Measurements from ENCODE around the gene FBXO24. TPM values are rescaled to one million over a fixed set of nuclear protein-coding genes. Genes with fewer than 3 reads are reported as not detected.

FBXO24 gene
- polyA plus RNA-seq, 1 of the 3 experiments (the other 2 are of a cell fraction): 0.94 TPM

DNA sequence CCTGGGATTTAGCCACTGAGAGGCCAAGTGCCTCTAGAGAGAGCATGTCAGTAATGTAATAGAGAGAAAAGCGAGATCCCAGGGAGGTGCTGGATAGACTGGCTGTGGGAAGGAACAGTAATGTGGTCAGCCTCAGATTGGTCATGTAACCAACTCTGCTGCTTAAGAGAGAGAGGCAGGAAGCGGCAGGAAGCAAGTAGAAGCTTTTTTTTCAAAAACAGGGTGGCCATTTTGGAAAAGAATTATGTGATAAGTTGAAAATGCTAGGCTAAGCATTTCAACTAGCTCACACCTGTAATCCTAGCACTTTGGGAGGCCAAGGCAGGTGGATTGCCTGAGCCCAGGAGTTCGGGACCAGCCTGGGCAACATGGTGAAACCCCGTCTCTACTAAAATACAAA is 12.3 kb downstream of the FBXO24 start:
- no peaks in the 10 kb centered on the region for H3K27me3 ChIP-seq (ENCODE audit: insufficient read depth)
- H4K20me1 ChIP-seq (ENCODE audit: insufficient read depth): no peaks in the 10 kb centered on the region
- H3K9ac ChIP-seq: no peak overlapping the region
- ChIA-PET POLR2A (interaction anchor here (3.1 kb wide), 1 partner anchor 12 kb away, joined by 10 read pairs; the partner anchor contains the start of genes FBXO24 and LRCH4), CTCF (interaction anchor here (1.0 to 1.7 kb wide), 4 partner anchors 10 to 93 kb away, joined by 3 to 10 read pairs (median 4); no protein-coding TSS in a partner anchor)
- H3K4me3 ChIP-seq (ENCODE audit: low read depth in 2 of 2, low read length in 1 of 2): no peak overlapping the region
- H3K4me2 ChIP-seq: no peak overlapping the region
- peaks cover 14% of the 10 kb centered on the region; the same call in 1 of the 2 replicates for H3K79me2 ChIP-seq (ENCODE audit: insufficient read depth)
- no peak overlapping the region for H3K27ac ChIP-seq (ENCODE audit: low read depth in 2 of 2, low read length in 1 of 2)
- TF ChIP-seq CTCF (IDR thresholded peaks at IDR 0.05): no peak
- peaks cover 10 to 18% of the 10 kb centered on the region in 2 experiments; a peak in 3 of 4 replicates for H3K4me1 ChIP-seq (ENCODE audit: control insufficient read depth in 1 of 2, insufficient read depth in 2 of 2, low read depth in 1 of 2, low read length in 1 of 2)
- no peaks in the 10 kb centered on the region for H3K9me2 ChIP-seq
- peaks cover 2% of the 10 kb centered on the region for H3F3A ChIP-seq (replicated peaks; ENCODE audit: insufficient read depth)
- 91% methylated on average over 4 of the region's 4 CpGs for WGBS (ENCODE audit: low lambda C conversion rate)
- no peaks in the 10 kb centered on the region for H3K9me3 ChIP-seq
- H3K36me3 ChIP-seq (replicated peaks in 1 of 2; ENCODE audit: control insufficient read depth in 1 of 2, insufficient read depth in 2 of 2, low read length in 1 of 2): no peaks in the 10 kb centered on the region
- DNase-seq: no peak
- peak overlapping the region; percentile 54; the same call in 1 of the 2 replicates for H2AFZ ChIP-seq (ENCODE audit: low read depth)

- DNase-seq: peak; percentile 51
- H3K79me2 ChIP-seq (ENCODE audit: insufficient read depth): peaks cover 18% of the 10 kb centered on the region
- H3K9me3 ChIP-seq: no peaks in the 10 kb centered on the region
- no peak overlapping the region for H3K4me2 ChIP-seq
- H3K9me2 ChIP-seq: no peaks in the 10 kb centered on the region
- H2AFZ ChIP-seq (ENCODE audit: low read depth): no peak overlapping the region
- no peak for TF ChIP-seq TAF1 (IDR thresholded peaks at IDR 0.05; ENCODE audit: borderline replicate concordance, low read depth, low read length)
- H3K27ac ChIP-seq (ENCODE audit: low read depth in 2 of 2, low read length in 1 of 2): peak overlapping the region in 1 of 2 experiments; percentile 32; a peak in 1 of 4 replicates
- H3K4me3 ChIP-seq (ENCODE audit: low read depth in 2 of 2, low read length in 1 of 2): no peak overlapping the region
- H3K4me1 ChIP-seq (ENCODE audit: control insufficient read depth in 1 of 2, insufficient read depth in 2 of 2, low read depth in 1 of 2, low read length in 1 of 2): peaks cover 10 to 21% of the 10 kb centered on the region in 2 experiments; a peak in 3 of 4 replicates
- H3K36me3 ChIP-seq (replicated peaks in 1 of 2; ENCODE audit: control insufficient read depth in 1 of 2, insufficient read depth in 2 of 2, low read length in 1 of 2): peaks cover under 1 to 2% of the 10 kb centered on the region in 2 experiments
- POLR2A ChIA-PET: interaction anchor here (0.5 kb wide), 1 partner anchor 11 kb away, joined by 3 read pairs; no protein-coding TSS in a partner anchor
- peaks cover 7% of the 10 kb centered on the region for H3F3A ChIP-seq (replicated peaks; ENCODE audit: insufficient read depth)
- CTCF ChIA-PET: interaction anchor here (0.7 to 2.0 kb wide), 6 partner anchors 9 to 117 kb away, joined by 3 to 10 read pairs (median 4); no protein-coding TSS in a partner anchor
- WGBS (ENCODE audit: low lambda C conversion rate): 82% methylated on average over 16 of the region's 18 CpGs
- no peaks in the 10 kb centered on the region for H4K20me1 ChIP-seq (ENCODE audit: insufficient read depth)
- no peak overlapping the region for H3K9ac ChIP-seq
- H3K27me3 ChIP-seq (ENCODE audit: insufficient read depth): no peaks in the 10 kb centered on the region
These were observed 14.0 kb downstream of the FBXO24 start for GRCh38 chr7:100599911-100600729.

GRCh38 chr7:100600730-100601038 is 14.6 kb downstream of the FBXO24 start:
- Histone ChIP-seq H2AFZ (ENCODE audit: low read depth) (no peak overlapping the region), H3K4me1 (ENCODE audit: control insufficient read depth in 1 of 2, insufficient read depth in 2 of 2, low read depth in 1 of 2, low read length in 1 of 2) (peaks cover 10 to 25% of the 10 kb centered on the region in 2 experiments; a peak in 3 of 4 replicates), H3K79me2 (ENCODE audit: insufficient read depth) (peaks cover 18% of the 10 kb centered on the region), H3K4me2 (no peak overlapping the region), H4K20me1 (ENCODE audit: insufficient read depth) (no peaks in the 10 kb centered on the region), H3K27me3 (ENCODE audit: insufficient read depth) (no peaks in the 10 kb centered on the region), H3K9me2 (no peaks in the 10 kb centered on the region), H3F3A (replicated peaks; ENCODE audit: insufficient read depth) (peaks cover 8% of the 10 kb centered on the region), H3K4me3 (ENCODE audit: low read depth in 2 of 2, low read length in 1 of 2) (no peak overlapping the region), H3K36me3 (replicated peaks in 1 of 2; ENCODE audit: control insufficient read depth in 1 of 2, insufficient read depth in 2 of 2, low read length in 1 of 2) (peaks cover 6 to 8% of the 10 kb centered on the region in 2 experiments), H3K9ac (no peak overlapping the region), H3K27ac (ENCODE audit: low read depth in 2 of 2, low read length in 1 of 2) (peak overlapping the region in 1 of 2 experiments; percentile 32; a peak in 1 of 4 replicates), H3K9me3 (no peaks in the 10 kb centered on the region)
- TF ChIP-seq TCF12 (IDR thresholded peaks at IDR 0.05) (no peak), CTCF (IDR thresholded peaks at IDR 0.05) (no peak), SMC3 (IDR thresholded peaks at IDR 0.05; ENCODE audit: low read depth, low read length) (no peak), NRF1 (IDR thresholded peaks at IDR 0.05; ENCODE audit: low read depth, low read length) (no peak)
- TF ChIP-seq, protein P1, sequence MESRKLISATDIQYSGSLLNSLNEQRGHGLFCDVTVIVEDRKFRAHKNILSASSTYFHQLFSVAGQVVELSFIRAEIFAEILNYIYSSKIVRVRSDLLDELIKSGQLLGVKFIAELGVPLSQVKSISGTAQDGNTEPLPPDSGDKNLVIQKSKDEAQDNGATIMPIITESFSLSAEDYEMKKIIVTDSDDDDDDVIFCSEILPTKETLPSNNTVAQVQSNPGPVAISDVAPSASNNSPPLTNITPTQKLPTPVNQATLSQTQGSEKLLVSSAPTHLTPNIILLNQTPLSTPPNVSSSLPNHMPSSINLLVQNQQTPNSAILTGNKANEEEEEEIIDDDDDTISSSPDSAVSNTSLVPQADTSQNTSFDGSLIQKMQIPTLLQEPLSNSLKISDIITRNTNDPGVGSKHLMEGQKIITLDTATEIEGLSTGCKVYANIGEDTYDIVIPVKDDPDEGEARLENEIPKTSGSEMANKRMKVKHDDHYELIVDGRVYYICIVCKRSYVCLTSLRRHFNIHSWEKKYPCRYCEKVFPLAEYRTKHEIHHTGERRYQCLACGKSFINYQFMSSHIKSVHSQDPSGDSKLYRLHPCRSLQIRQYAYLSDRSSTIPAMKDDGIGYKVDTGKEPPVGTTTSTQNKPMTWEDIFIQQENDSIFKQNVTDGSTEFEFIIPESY (IDR thresholded peaks at IDR 0.05; ENCODE audit: borderline replicate concordance, low read depth): no peak
- ChIA-PET CTCF (interaction anchor here (2.0 to 3.8 kb wide), 2 partner anchors 32 to 91 kb away, joined by 8 to 28 read pairs; no protein-coding TSS in a partner anchor), POLR2A (interaction anchor here (3.6 kb wide), 1 partner anchor 15 kb away, joined by 63 read pairs; the partner anchor contains the start of genes FBXO24 and LRCH4)
- DNase-seq: no peak
- 92% methylated on average over 9 of the region's 9 CpGs for WGBS (ENCODE audit: low lambda C conversion rate)
